BLaER1 (cell line): ENCODE data around the gene C1QTNF3.

Experiments
- H3K27ac ChIP-seq: shearing (Covaris generic); formaldehyde crosslinking; 2 replicates; pipeline ENCODE4 v1.8.1; 2022
- H3K27me3 ChIP-seq: shearing (Covaris generic); formaldehyde crosslinking; 2 replicates; pipeline ENCODE4 v1.8.1; 2022
- H3K36me3 ChIP-seq: shearing (Covaris generic); formaldehyde crosslinking; 2 replicates; pipeline ENCODE4 v1.8.1; 2022
- H3K4me1 ChIP-seq: shearing (Covaris generic); formaldehyde crosslinking; 2 replicates; pipeline ENCODE4 v1.8.1; 2022
- H3K4me2 ChIP-seq: shearing (Covaris generic); formaldehyde crosslinking; 2 replicates; pipeline ENCODE4 v1.8.1; 2022
- H3K4me3 ChIP-seq: shearing (Covaris generic); formaldehyde crosslinking; 2 replicates; pipeline ENCODE4 v1.8.1; 2022
- H3K9ac ChIP-seq: shearing (Covaris generic); formaldehyde crosslinking; 2 replicates; pipeline ENCODE4 v1.8.1; 2022
- H3K9me3 ChIP-seq: shearing (Covaris generic); formaldehyde crosslinking; 2 replicates; pipeline ENCODE4 v1.8.1; 2022
- H4K20me1 ChIP-seq: shearing (Covaris generic); formaldehyde crosslinking; 2 replicates; pipeline ENCODE4 v1.8.1; 2022
- Cebpa-rat ChIP-seq: shearing (Covaris generic); IDR thresholded peaks from 2 replicates; pipeline ENCODE4 v1.8.1; 2022

C1QTNF3 gene

DNA sequence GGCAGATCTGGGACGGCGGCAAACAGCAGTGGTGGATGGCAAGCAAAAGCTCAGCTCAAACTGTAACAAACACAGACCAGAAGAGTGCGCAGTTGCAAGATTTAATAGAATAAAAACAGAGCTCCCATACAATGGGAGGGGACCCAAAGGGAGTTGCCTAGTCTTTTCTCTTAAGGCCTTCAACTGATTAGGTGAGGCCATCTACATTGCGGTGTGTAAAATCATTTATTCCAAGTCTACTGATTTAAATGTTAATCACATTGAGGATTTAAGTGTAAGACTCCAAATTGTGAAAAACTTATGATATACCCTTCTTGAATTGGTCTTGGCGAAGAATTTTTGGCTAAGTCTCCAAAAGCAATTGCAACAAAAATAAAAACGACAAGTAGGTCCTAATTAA is 21.6 kb upstream of the C1QTNF3 start:
- H3K36me3 ChIP-seq = peaks cover 49% of the 10 kb centered on the region
- no peak overlapping the region for H3K4me2 ChIP-seq
- H3K4me3 ChIP-seq = no peak overlapping the region
- H3K4me1 ChIP-seq = no peaks in the 10 kb centered on the region
- no peak overlapping the region for H3K9ac ChIP-seq
- H3K27me3 ChIP-seq = no peaks in the 10 kb centered on the region
- peaks cover 41% of the 10 kb centered on the region for H3K9me3 ChIP-seq
- TF ChIP-seq Cebpa-rat = no peak
- no peak overlapping the region for H3K27ac ChIP-seq
- H4K20me1 ChIP-seq = no peaks in the 10 kb centered on the region

DNA sequence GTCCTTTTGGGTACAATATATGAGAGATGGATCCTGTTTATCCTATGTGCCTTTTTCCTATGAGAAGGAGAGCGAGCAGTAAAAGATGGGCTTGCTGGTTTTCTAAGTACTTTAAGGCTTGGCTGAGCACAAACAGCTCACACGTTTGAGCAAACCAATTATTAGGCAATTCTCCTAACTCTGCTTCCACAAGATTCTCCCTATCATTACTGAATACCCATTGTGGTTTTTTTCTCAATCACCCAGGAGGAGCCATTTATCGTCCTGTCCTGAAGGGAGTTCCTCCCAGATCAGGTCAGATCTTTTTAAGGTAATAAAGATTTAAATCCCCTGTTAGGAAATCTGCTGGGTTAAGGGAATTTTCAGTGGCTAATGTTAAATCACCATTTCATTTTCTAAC is 19.4 kb upstream of the C1QTNF3 start:
- H4K20me1 ChIP-seq = no peaks in the 10 kb centered on the region
- no peak overlapping the region for H3K4me2 ChIP-seq
- peaks cover 71% of the 10 kb centered on the region for H3K36me3 ChIP-seq
- H3K27me3 ChIP-seq = no peaks in the 10 kb centered on the region
- H3K4me1 ChIP-seq = no peaks in the 10 kb centered on the region
- no peak overlapping the region for H3K9ac ChIP-seq
- H3K9me3 ChIP-seq = peaks cover 41% of the 10 kb centered on the region
- no peak overlapping the region for H3K27ac ChIP-seq
- H3K4me3 ChIP-seq = no peak overlapping the region
- no peak for TF ChIP-seq Cebpa-rat

DNA sequence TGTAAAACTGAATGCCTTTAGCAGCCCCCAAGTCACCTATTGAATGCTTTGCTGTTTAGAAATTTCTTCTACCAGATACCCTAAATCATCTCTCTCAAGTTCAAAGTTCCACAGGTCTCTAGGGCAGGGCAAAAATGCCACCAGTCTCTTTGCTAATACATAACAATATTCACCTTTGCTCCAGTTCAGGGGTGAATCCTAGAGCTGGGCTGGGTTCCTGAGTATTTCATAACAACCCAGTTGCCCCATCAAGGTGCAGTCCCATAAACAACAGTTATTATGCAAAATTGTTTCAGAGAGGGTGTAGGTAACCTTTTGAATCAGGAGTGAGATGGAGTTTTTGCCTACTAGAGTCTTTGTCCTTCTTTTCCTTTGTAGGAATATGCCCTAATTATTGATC is 19.0 kb upstream of the C1QTNF3 start:
- peaks cover 41% of the 10 kb centered on the region for H3K9me3 ChIP-seq
- no peak overlapping the region for H3K4me2 ChIP-seq
- peaks cover 71% of the 10 kb centered on the region for H3K36me3 ChIP-seq
- no peak overlapping the region for H3K9ac ChIP-seq
- H3K4me3 ChIP-seq = no peak overlapping the region
- no peak overlapping the region for H3K27ac ChIP-seq
- no peak for TF ChIP-seq Cebpa-rat
- no peaks in the 10 kb centered on the region for H4K20me1 ChIP-seq
- H3K27me3 ChIP-seq = no peaks in the 10 kb centered on the region
- H3K4me1 ChIP-seq = no peaks in the 10 kb centered on the region

DNA sequence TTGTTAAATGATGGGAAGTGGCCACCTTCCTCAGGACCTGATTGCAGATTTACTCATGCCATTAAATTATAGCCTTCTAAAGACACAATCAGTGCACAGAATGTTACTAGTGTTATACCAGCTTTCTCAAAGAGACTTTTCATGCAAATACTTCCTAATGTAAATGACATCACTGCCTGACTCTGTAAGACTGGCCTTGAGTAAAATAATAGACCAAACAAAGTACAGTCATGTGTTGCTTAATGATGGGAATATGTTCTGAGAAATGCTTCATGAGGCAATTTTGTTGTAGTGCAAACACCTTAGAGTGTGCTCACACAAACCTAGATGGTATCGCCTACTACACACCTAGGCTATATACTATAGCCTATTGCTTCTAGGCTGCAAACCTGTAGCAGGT is 17.0 kb upstream of the C1QTNF3 start:
- H3K36me3 ChIP-seq = peaks cover 60% of the 10 kb centered on the region
- no peaks in the 10 kb centered on the region for H3K27me3 ChIP-seq
- H3K4me1 ChIP-seq = no peaks in the 10 kb centered on the region
- no peak overlapping the region for H3K9ac ChIP-seq
- no peaks in the 10 kb centered on the region for H4K20me1 ChIP-seq
- no peak overlapping the region for H3K27ac ChIP-seq
- no peak for TF ChIP-seq Cebpa-rat
- H3K4me2 ChIP-seq = no peak overlapping the region
- H3K4me3 ChIP-seq = no peak overlapping the region
- peaks cover 28% of the 10 kb centered on the region for H3K9me3 ChIP-seq

DNA sequence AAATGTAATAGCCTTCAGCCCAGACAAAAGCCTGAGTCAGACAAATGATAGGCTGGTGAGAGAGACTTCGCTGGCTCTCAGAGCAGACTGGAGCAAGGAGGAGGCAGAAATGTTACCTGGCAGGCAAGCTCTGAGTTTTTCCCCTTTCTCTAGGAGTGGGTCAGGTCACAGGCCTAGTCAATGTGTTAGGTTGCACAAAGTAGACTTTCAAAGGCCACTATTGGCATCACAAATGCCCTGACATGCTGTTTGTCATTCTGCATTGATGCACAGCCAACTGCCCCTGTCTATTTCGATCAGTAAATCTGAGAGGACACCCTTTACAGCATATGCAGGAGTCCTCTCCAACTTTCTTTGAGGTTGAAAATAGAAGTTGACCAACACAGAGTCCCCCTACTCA is 15.5 kb upstream of the C1QTNF3 start:
- Histone ChIP-seq H3K4me1 (peaks cover 4% of the 10 kb centered on the region), H3K27me3 (no peaks in the 10 kb centered on the region), H3K36me3 (peaks cover 45% of the 10 kb centered on the region), H3K4me2 (no peak overlapping the region), H3K9me3 (peaks cover 16% of the 10 kb centered on the region), H3K27ac (no peak overlapping the region), H3K9ac (no peak overlapping the region), H4K20me1 (no peaks in the 10 kb centered on the region), H3K4me3 (no peak overlapping the region)
- TF ChIP-seq Cebpa-rat = no peak

DNA sequence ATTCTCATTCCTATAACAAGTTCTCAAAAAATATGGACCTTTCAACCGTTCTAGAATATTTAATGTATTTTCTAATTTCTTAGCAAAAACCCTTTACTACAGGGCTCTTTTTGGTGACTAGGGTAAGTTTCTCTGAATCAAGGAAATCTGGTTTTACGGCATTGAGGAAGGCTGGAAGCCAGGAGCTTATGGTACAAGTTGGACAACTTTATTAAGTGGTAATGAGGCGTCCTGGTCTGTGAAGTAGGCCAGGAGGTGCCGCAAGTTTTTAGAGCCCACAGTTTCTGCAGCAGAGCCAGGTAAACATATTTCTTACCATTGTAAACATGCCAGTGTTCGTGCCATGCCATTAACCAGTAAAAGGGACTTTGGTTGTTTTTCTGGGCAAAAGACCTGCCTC is 14.6 kb upstream of the C1QTNF3 start:
- Histone ChIP-seq H3K9me3 (peaks cover 16% of the 10 kb centered on the region), H3K9ac (no peak overlapping the region), H3K4me2 (no peak overlapping the region), H3K27ac (no peak overlapping the region), H4K20me1 (no peaks in the 10 kb centered on the region), H3K36me3 (peaks cover 45% of the 10 kb centered on the region), H3K4me1 (peaks cover 9% of the 10 kb centered on the region), H3K27me3 (no peaks in the 10 kb centered on the region), H3K4me3 (no peak overlapping the region)
- TF ChIP-seq Cebpa-rat = no peak

DNA sequence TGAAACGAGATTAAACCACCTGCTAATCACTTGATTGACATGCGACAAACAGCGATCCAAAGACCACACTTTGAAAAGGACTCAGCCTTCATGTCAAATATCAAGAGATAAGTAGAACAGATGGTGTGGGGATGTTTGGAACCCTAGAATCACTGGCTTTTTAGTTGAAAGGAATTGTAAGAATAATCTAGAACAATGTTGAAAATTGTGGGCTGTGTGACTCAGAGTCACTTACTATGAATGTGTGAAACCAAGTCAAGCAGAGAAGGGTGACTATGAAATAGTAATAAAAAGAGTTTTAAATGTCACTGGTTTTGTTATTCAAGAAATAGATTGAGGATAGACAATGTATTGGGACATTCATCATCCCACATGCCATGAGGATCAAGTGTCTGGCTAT is 14.1 kb upstream of the C1QTNF3 start:
- Histone ChIP-seq H3K4me1 (peaks cover 9% of the 10 kb centered on the region), H3K27ac (no peak overlapping the region), H3K9me3 (peaks cover 14% of the 10 kb centered on the region), H3K4me3 (no peak overlapping the region), H4K20me1 (no peaks in the 10 kb centered on the region), H3K9ac (no peak overlapping the region), H3K4me2 (no peak overlapping the region), H3K27me3 (no peaks in the 10 kb centered on the region), H3K36me3 (peaks cover 44% of the 10 kb centered on the region)
- no peak for TF ChIP-seq Cebpa-rat

DNA sequence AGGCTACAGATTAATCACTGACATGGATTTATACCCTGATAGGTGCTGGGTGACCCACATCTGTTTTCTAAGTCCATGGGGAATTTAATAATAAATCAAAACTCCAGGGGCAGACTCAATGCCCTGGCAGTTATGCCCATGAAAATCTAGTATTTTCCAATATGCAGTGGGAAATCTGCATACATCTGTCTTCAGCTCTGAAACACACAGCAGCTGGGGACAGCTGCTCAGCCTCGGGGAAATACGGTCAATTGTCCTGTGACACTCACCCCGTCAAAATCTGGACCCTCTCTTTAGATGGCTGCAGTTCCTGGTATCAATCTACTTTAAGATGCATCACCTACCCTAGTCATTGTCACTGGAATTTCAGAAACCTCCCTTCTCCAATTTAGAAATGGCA is 12.7 kb upstream of the C1QTNF3 start:
- Histone ChIP-seq H3K9ac (no peak overlapping the region), H3K4me2 (no peak overlapping the region), H3K27me3 (no peaks in the 10 kb centered on the region), H3K4me1 (peaks cover 9% of the 10 kb centered on the region), H4K20me1 (no peaks in the 10 kb centered on the region), H3K27ac (no peak overlapping the region), H3K36me3 (peaks cover 43% of the 10 kb centered on the region), H3K4me3 (no peak overlapping the region), H3K9me3 (no peaks in the 10 kb centered on the region)
- TF ChIP-seq Cebpa-rat = no peak

DNA sequence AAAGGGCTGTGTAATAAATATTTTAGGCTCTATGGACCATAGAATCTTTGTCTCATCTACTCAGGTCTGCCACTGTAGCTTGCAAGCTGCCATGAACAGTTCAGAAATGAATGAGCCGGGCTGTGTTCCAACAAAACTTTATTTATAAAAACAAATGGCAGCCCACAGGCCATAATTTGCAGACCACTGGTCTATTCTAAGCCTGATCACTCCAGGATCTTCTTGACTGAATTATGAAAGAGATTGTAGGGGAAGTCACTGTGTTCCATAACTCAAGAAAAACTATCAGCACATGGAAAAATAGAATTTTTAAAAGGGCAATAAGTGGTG is 11.4 kb upstream of the C1QTNF3 start:
- Histone ChIP-seq H3K36me3 (peaks cover 40% of the 10 kb centered on the region), H3K9ac (no peak overlapping the region), H3K27me3 (no peaks in the 10 kb centered on the region), H3K9me3 (no peaks in the 10 kb centered on the region), H4K20me1 (no peaks in the 10 kb centered on the region), H3K4me2 (no peak overlapping the region), H3K4me1 (peaks cover 9% of the 10 kb centered on the region), H3K4me3 (no peak overlapping the region), H3K27ac (no peak overlapping the region)
- no peak for TF ChIP-seq Cebpa-rat

DNA sequence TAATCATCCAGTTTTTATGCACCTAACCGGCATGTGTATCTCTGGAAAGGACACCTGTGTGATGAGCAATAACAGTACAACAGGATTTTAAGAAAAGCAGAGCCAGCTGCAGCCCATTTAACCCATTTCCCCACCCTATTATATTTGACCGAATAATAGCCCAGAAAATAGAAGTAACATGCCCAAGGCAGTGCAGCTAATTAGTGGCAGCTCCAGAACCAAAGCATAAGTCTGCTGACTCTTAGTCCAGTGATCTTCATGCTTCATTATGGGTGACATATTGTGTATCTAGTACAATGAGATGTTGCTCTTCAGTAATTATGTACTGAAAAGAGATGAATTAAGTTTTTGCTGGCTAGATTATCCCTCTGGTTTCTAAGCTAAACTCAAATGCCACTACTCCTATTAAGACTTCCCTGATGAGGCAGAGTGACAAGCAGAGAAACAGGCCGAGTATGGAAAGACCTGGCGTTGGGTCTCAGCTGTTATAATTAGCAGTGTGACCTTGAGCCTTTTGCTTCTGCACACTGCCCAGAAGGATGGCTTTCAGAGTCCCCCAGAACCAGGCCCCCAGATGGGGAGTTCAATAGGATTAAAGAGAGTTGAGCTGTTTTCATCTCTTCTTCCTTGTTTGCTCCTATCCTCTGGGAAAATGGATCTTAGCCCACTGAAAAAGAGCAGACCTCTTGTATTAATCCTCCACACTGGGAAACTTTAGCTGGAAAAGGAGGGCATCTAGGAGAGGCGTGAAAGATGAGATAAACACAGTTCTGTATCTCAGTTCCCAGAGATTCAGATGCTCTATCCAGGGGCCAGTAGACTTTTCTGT is 10.8 kb upstream of the C1QTNF3 start:
- Histone ChIP-seq H3K4me3 (no peak overlapping the region), H3K27me3 (no peaks in the 10 kb centered on the region), H3K9ac (no peak overlapping the region), H3K4me2 (peak overlapping the region; percentile 41), H4K20me1 (no peaks in the 10 kb centered on the region), H3K36me3 (peaks cover 34% of the 10 kb centered on the region), H3K4me1 (peaks cover 9% of the 10 kb centered on the region), H3K9me3 (no peaks in the 10 kb centered on the region), H3K27ac (no peak overlapping the region)
- no peak for TF ChIP-seq Cebpa-rat

DNA sequence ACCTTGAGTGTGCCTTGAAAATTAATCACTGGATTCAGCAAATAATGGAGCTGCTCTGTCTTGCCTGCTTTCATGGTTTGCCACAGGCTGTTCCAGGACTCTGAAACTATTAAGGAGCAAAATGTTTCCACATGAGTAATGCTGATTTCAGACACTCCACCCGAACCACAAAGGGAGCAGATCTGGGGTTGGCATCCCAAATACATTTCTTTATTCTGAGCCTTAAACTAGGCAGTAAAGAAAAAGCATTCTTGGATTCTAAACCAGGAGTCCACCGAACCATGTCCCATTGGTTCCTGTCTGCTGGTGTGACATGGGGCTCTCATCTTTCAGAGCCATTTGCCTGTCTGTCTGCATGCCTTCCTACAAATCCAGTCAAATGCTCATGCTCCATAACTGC is 10.1 kb upstream of the C1QTNF3 start:
- Histone ChIP-seq H3K9ac (no peak overlapping the region), H4K20me1 (no peaks in the 10 kb centered on the region), H3K4me1 (peaks cover 9% of the 10 kb centered on the region), H3K36me3 (peaks cover 28% of the 10 kb centered on the region), H3K4me3 (no peak overlapping the region), H3K9me3 (no peaks in the 10 kb centered on the region), H3K27me3 (no peaks in the 10 kb centered on the region), H3K4me2 (peak overlapping the region; percentile 41), H3K27ac (no peak overlapping the region)
- TF ChIP-seq Cebpa-rat = no peak
